Sigmoid colon (tissue), 4 donors: ENCODE measurements around the gene MSTO1.

ENCODE experiments used
- EP300 ChIP-seq, 4 donors: sonication (generic); formaldehyde crosslinking; IDR thresholded peaks; one replicate each; pipeline ENCODE4 v1.6.1; 2017; ENCODE audit warnings: antibody characterized with exemption in 4 of 4
- TF ChIP-seq, protein P1 (sequence below), 4 experiments: fragments of 450-650 bp in 3 of 4; fragments of 200-600 bp in 1 of 4; IDR thresholded peaks; one replicate each; pipeline ENCODE4 v1.5.1; 2016 to 2019; ENCODE audit warnings: antibody characterized with exemption in 4 of 4, mild to moderate bottlenecking in 3 of 4, moderate library complexity in 2 of 4

DNA sequence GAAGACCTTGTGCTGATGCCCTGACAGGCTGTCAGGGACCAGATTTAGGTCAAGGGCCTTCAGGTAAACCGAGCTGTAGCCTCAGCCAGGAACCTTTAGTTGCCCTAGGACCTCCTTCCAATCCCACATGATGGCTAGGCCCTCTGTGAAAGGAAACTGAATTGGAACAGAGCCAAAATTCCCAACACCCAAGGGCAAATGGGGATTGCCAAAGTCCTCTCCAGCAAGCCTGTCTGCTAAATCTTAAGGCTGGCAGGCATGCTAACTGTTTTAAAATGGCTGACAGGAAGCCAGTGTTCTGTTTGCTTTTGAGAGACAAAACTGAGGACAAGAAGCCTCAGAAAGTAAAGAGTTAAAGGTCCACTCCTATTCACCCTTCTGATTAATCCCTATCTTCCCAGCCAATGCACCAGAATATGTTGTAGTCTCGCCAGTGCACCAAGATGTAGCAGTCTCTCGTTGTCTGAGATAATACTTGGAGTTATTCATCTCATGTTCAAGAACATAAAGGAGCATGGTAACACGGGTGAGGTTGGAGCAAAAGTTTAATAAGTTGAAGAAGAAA lies 35.1 kb downstream of the MSTO1 start:
- TF ChIP-seq, protein P1, sequence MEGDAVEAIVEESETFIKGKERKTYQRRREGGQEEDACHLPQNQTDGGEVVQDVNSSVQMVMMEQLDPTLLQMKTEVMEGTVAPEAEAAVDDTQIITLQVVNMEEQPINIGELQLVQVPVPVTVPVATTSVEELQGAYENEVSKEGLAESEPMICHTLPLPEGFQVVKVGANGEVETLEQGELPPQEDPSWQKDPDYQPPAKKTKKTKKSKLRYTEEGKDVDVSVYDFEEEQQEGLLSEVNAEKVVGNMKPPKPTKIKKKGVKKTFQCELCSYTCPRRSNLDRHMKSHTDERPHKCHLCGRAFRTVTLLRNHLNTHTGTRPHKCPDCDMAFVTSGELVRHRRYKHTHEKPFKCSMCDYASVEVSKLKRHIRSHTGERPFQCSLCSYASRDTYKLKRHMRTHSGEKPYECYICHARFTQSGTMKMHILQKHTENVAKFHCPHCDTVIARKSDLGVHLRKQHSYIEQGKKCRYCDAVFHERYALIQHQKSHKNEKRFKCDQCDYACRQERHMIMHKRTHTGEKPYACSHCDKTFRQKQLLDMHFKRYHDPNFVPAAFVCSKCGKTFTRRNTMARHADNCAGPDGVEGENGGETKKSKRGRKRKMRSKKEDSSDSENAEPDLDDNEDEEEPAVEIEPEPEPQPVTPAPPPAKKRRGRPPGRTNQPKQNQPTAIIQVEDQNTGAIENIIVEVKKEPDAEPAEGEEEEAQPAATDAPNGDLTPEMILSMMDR (IDR thresholded peaks at IDR 0.05), result no peak
- no peak for TF ChIP-seq EP300 (IDR thresholded peaks at IDR 0.05)
